ENCODE measurements around the gene TRAPPC6A. TPM values are rescaled to one million over a fixed set of nuclear protein-coding genes. Genes with fewer than 3 reads are reported as not detected.

TRAPPC6A gene
- total RNA-seq, 1 experiment from 2014 or later: 26.9 TPM

- Histone ChIP-seq H3K4me1 (ENCODE audit: control insufficient read depth in 1 of 2, insufficient read depth in 2 of 2, low read length in 2 of 2) (peaks cover 0 to 3% of the 10 kb centered on the region in 2 experiments; a peak in 1 of 4 replicates), H3K4me3 (replicated peaks in 1 of 2; ENCODE audit: low read depth in 1 of 2, low read length in 2 of 2) (no peak overlapping the region), H4K20me1 (ENCODE audit: insufficient read depth) (no peaks in the 10 kb centered on the region), H3K36me3 (ENCODE audit: control insufficient read depth in 1 of 2, insufficient read depth in 2 of 2, low read length in 2 of 2) (no peaks in the 10 kb centered on the region), H3K9me3 (ENCODE audit: control insufficient read depth in 1 of 2, insufficient read depth in 1 of 2, low read depth in 1 of 2, low read length in 2 of 2) (no peaks in the 10 kb centered on the region), H3K27ac (ENCODE audit: low read depth, low read length) (no peak overlapping the region), H3K4me2 (ENCODE audit: low read length) (no peak overlapping the region), H2AFZ (ENCODE audit: low read depth, low read length, poor library complexity, severe bottlenecking) (no peak overlapping the region), H3K27me3 (ENCODE audit: insufficient read depth, low read length) (no peaks in the 10 kb centered on the region), H3K79me2 (ENCODE audit: insufficient read depth, low read length) (no peaks in the 10 kb centered on the region), H3K9ac (ENCODE audit: low read length) (no peak overlapping the region), H3K9me2 (ENCODE audit: insufficient read depth) (no peaks in the 10 kb centered on the region)
- ATAC-seq (no peak), DNase-seq (ENCODE audit: low read depth, low spot score) (no peak)
- intact Hi-C loops (cut with micrococcal nuclease): no loop called here
- RAD21 ChIA-PET (ENCODE audit: low non-redundant PET in 1 of 2, low total read pairs in 2 of 2, uncharacterized antibody in 2 of 2, unreplicated experiment in 2 of 2): no interaction called here
- CTCF ChIA-PET: no interaction called here
- TF ChIP-seq TCF7L2 (IDR thresholded peaks at IDR 0.05; ENCODE audit: borderline replicate concordance, extremely low read depth, insufficient read depth, insufficient read length) (no peak), ELF1 (IDR thresholded peaks at IDR 0.05; ENCODE audit: borderline replicate concordance, low read depth) (no peak), POLR2A (IDR thresholded peaks at IDR 0.05; ENCODE audit: borderline replicate concordance, extremely low read depth, insufficient read depth, insufficient read length) (no peak), ATF3 (IDR thresholded peaks at IDR 0.05) (no peak), REST (IDR thresholded peaks at IDR 0.05; ENCODE audit: low read depth) (no peak), SRF (IDR thresholded peaks at IDR 0.05; ENCODE audit: low read depth) (no peak), CTCF (IDR thresholded peaks at IDR 0.05 in 2 of 3, conservative IDR thresholded peaks at IDR 0.05 in 1 of 3; ENCODE audit: borderline replicate concordance in 1 of 3, insufficient read depth in 1 of 3, low read depth in 2 of 3, low read length in 2 of 3) (no peak), MAX (IDR thresholded peaks at IDR 0.05) (no peak), SP1 (IDR thresholded peaks at IDR 0.05; ENCODE audit: low read depth) (no peak), CEBPB (IDR thresholded peaks at IDR 0.05; ENCODE audit: low read depth) (no peak), POLR2AphosphoS5 (IDR thresholded peaks at IDR 0.05; ENCODE audit: low read depth, low read length) (no peak), YY1 (IDR thresholded peaks at IDR 0.05; ENCODE audit: extremely low read depth, insufficient replicate concordance, low read depth, low read length) (no peak), CBX3 (IDR thresholded peaks at IDR 0.05; ENCODE audit: low read depth) (no peak), RAD21 (IDR thresholded peaks at IDR 0.05; ENCODE audit: low read depth) (no peak), SIN3A (IDR thresholded peaks at IDR 0.05; ENCODE audit: low read depth) (no peak)
- BruUV-seq (replicated peaks): no TSS peak
- POLR2A ChIA-PET: no interaction called here
Observed at GRCh38 chr19:45191375-45191774, 13.3 kb upstream of the TRAPPC6A start.
